ENCODE results near the gene SEMA6B.

The SEMA6B gene

DNA sequence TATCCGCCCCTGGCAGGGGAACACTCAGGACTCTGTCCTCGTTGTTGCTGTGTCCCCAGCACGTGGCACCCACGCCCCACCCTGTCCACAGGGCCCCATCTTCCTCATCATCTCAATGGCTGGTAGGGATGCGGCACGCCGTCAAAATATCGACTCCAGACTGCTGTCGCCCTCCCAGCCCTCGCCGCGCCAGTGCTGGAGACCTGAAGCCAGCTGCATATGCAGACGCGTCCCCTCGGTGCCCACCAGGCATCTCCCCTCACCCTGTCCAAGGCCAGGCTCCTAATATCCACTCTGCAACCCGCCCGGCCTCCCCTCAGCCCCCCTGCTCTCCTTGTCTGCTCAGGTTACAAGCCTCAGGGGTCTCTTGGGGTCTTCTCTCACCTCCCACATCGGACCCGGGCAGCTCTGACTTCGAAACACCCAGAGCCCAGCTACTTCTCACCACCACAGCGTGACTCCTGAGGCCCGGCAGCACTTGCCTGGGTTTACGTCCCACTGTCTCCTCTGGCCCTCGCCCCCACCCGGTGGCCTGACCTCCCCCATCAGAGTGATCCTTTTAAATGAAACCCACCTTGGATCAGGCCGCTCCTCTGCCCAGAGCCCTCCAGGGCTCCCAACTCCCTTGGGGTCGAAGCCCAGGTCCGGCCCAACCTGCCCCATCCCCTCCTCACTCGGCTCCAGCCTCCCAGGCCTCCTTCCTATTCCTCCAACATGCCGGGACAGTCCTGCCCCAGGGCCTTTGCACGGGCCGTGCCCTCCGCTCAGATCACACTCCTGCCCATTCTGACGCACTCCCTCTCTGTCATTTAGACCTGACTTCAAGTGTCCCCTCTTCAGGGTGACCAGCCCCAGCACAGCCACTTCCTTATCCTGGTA is 53.7 kb downstream of the SEMA6B start:
- no peak for DNase-seq

GRCh38 chr19:4504891-4505569 is 54.5 kb downstream of the SEMA6B start:
- no peak for DNase-seq

GRCh38 chr19:4504297-4504701 is 55.2 kb downstream of the SEMA6B start:
- no peak for DNase-seq

DNA sequence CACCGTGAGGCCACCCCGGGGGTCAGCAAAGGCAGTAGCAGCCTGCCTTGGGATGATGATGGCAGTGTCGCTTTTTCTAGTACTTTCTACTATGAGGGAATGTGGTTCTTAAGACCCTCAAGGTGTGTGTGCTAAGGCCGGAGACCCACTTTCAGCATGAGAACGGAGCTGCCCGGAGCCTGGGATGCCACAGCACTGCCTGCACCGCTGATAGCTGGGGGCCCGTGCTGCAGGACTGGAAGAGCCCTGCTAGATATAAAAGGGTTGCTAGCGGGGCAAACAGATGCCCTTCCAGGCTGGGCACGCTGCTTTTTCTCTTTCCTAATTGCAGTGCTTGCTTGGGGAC is 55.7 kb downstream of the SEMA6B start:
- no peak for DNase-seq

- DNase-seq, result no peak
These were observed 56.2 kb downstream of the SEMA6B start for GRCh38 chr19:4503132-4503824.

DNA sequence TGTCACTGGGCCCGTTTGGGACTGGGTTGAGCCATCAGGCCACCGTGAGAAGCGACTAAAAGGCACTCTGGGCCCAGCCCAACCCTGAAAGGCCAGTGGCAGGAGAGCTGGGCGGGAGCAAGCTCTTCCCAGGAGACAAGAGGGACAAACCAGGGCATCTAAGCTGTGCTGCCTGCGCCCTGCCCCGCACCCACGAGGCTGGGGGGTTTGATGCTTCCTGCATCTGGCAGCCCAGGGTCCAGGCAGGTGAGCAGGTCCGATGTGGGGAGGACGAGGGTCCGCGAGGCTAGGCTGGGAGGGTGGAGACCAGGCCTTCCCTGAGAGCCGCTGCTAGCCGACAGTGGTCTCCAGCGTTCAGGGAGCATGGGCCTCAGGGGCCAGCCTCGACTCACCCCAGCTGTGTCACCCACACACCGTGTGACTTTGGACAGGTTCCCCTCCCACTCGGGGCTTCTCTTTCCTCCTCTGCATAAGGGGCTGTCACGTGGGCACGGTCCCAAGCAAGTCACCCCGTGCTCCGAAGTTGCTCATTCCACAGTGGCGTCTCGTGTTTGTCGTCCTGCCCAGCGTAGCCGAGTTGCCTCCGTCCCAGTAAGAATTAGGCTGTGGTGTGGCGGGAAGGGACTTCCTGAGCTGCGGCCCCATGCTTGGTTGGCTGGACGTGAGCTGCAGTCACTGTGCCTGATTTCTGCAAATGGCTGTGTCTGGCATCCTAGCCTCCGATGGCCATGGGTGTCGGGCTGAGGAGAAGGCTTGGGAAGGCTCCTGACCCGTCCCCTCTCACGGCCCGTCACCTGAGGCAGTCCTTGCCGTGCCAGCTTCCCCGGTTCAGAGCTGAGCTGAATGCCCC is 57.0 kb downstream of the SEMA6B start:
- no peak for DNase-seq

DNA sequence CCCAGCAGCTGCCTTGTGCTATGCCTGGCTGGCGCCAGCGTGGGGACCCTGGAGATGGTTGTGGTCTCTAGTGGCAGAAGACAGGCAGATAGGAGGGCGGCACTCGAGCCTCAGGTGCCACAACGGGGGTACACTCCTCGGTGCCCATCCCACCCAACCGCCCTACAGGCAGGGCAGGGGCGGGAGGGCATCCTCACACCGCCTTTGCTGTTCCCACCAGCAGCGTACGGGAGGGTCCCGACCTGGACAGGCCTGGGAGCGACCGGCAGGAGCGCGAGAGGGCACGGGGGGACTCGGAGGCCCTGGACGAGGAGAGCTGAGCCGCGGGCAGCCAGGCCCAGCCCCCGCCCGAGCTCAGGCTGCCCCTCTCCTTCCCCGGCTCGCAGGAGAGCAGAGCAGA is 57.8 kb downstream of the SEMA6B start:
- DNase-seq, result no peak

DNA sequence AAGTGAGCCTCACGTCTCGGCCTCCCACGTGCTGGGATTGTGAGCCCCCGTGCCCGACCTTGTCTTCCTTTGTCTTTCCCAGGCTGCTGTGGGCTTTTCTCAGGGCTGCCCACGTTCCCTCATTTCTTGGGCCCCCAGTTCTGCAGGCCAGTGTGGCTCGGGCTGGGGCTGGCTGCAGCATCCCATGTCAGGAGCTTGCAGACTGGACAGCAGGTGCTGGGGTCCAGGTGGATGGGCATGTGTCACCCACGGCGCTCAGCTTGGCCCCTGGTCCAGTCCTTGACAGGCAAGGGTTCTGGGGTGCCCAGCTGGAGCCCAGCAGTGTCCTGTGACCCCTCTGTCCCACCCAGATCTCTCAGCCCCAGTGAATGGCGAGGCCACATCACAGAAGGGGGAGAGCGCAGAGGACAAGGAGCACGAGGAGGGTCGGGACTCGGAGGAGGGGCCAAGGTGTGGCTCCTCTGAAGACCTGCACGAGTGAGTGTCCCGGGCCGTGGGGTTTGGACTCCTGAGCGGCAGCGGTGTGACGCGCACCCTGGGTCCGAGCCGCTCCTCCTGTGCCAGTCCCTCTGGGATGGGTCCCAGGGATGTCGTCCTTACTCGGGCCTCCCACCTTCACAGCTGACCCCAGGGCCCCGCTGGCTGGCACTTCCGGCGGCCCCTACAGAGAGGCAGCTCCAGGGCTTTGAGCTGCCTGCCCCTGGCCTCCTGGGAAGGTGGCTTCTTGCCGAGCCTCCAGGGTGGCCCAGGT is 58.5 kb downstream of the SEMA6B start:
- no peak for DNase-seq

DNA sequence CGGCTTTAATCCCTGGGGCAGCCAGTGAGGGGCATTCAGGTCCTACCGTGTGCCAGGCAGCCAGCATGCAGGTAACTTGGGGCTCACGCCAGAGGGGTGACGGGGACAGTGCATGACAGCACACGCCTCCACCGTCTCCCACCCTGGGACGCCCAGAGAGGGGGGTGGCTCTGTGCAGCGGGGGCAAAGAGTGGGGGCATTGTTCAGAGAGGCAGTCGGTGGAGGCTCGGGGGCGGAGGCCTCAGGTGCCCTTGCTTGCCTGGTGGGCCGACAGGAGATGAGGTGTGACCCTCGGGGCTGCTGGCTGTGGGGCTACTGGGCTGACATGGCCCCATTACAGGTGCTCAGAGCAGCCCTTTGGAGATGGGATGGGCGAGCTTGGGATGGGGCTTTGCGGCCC is 59.6 kb downstream of the SEMA6B start:
- no peak for DNase-seq

DNA sequence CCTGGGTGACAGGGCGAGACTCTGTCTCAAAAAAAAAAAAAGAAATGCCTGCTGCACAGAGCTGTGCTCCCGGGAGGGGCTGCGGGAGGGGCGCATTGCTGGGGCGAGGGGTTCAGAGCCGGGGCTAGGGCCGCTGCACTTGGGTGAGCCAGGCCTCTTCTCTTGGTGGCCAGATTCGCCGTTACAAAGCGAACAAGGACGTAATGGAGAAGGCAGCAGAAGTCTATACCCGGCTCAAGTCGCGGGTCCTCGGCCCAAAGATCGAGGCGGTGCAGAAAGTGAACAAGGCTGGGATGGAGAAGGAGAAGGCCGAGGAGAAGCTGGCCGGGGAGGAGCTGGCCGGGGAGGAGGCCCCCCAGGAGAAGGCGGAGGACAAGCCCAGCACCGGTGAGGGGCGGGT is 60.2 kb downstream of the SEMA6B start:
- no peak for DNase-seq

DNA sequence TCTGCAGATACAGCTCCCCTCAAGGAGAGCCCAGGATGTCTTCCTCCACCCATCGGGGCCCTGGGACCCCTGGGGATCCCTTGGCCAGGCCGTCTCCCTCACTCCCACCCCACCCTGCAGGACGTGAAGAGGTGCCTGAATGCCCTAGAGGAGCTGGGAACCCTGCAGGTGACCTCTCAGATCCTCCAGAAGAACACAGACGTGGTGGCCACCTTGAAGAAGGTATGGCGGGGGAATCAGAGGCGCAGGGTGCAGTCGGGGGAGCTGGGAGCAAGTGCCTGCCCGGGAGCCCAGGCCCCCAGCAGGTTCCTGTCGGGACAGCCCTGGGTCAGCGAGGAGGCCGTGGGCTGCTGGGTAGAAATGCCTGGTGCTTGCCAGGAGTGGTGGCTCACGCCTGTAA is 60.8 kb downstream of the SEMA6B start:
- no peak for DNase-seq

GRCh38 chr19:4497770-4498389 is 61.6 kb downstream of the SEMA6B start:
- DNase-seq, result no peak

DNA sequence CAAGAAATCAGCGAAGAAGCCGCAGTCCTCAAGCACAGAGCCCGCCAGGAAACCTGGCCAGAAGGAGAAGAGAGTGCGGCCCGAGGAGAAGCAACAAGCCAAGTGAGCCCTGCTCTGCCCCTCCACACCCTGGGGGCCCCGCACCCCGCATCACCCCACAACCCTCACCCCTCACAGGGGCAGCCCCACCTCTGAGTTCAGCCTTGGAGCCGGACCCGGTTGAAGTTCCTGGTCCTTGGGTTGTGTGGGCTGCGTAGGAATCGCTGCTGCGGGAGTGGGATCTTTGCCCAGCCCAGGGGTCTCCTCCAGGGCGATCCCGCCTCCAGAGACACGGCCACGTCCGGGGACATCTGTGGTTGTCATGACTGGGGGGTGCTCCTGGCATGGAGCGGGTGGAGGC is 63.2 kb downstream of the SEMA6B start:
- no peak for DNase-seq

DNA sequence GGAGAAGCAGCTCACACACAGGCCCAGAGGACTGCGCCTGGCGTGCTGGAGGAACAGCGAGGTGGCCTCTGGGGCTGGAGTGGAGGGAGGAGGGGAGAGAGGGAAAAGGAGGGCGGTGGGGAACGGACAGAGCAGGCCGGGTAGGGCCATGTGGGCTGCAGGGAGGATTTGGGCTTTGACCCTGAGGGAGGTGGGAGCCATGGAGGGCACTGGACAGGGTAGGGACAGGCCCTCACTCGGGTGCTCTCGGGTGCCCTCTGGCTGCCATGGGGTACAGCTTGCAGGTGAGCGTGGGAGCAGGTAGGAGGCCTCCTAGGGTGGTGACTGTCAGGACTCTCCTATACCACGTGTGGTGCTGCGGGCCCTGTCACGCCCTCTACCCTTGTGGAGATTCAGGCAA is 64.0 kb downstream of the SEMA6B start:
- DNase-seq, result no peak

DNA sequence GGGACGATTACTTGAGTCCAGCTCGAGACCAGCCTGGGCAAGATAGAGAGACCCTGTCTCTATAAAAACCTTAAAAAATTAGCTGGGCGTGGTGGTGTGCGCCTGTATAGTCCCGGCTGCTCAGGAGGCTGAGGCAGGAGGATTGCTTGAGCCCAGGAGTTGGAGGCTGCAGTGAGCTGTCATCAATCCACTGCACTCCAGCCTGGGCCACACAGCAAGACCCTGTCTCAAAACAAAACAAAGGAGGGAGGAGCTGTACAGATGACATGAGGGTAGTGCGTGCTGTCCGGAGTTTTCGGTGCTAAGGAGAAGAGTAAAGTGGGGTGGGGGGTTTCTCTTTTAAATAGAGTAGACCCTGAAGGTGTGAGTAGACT is 64.8 kb downstream of the SEMA6B start:
- DNase-seq, result no peak

DNA sequence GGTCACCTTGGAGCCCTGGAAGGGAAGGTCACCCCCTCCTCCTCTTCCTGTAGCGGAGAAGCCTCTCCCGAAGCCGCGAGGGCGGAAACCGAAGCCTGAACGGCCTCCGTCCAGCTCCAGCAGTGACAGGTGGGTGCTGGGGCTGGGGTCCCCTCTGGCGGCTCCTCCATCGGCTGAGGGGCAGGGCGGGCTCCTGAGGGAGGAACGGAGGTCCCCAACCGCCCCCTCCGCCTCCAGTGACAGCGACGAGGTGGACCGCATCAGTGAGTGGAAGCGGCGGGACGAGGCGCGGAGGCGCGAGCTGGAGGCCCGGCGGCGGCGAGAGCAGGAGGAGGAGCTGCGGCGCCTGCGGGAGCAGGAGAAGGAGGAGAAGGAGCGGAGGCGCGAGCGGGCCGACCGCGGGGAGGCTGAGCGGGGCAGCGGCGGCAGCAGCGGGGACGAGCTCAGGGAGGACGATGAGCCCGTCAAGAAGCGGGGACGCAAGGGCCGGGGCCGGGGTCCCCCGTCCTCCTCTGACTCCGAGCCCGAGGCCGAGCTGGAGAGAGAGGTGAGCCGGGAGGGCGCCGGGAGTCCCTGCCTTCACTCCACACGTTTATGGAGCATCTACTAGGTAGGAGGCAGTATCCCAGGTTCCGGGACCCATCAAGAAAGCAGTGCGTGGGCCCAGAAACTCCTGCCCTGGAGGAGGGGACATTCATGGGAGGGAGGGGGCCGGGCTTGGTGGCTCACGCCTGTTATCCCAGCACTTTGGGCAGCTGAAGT is 65.4 kb downstream of the SEMA6B start:
- DNase-seq, result no peak

GRCh38 chr19:4493104-4493928 is 66.2 kb downstream of the SEMA6B start:
- DNase-seq, result no peak
